NCI-H1436 (cell line): ENCODE results near the gene TCIRG1.
"Not testable (repeated sequence)": the region's sequence is repeated elsewhere in the genome, so short reads cannot be mapped to it uniquely, and the experiment has no call there.

Experiments
- DNase-seq: peaks from one replicate; lab custom pipeline; 2025; lab: John Stamatoyannopoulos, UW

The TCIRG1 gene

GRCh38 chr11:68038718-68039525, at the start of gene TCIRG1:
TCIRG1 (plus strand) TSS chr11:68039025; CDS start chr11:68041272, 2,247 bp downstream.
- DNase-seq = no peak

GRCh38 chr11:67990546-67991346, 48.1 kb upstream of the TCIRG1 start:
- not testable (repeated sequence) for DNase-seq

- DNase-seq = not testable (repeated sequence)
These were observed 47.3 kb upstream of the TCIRG1 start for GRCh38 chr11:67991347-67992121.

GRCh38 chr11:67993821-67994220, 45.0 kb upstream of the TCIRG1 start:
- not testable (repeated sequence) for DNase-seq

GRCh38 chr11:67994387-67994786, 44.4 kb upstream of the TCIRG1 start:
- DNase-seq = not testable (repeated sequence)

- DNase-seq = not testable (repeated sequence)
These were observed 43.7 kb upstream of the TCIRG1 start for GRCh38 chr11:67995129-67995528.

GRCh38 chr11:67995579-67995978, 43.2 kb upstream of the TCIRG1 start:
- not testable (repeated sequence) for DNase-seq

- no peak for DNase-seq
These were observed 42.8 kb upstream of the TCIRG1 start for GRCh38 chr11:67996051-67996450.

GRCh38 chr11:67996622-67997474, 42.0 kb upstream of the TCIRG1 start:
- no peak for DNase-seq

- no peak for DNase-seq
These were observed 41.3 kb upstream of the TCIRG1 start for GRCh38 chr11:67997475-67997921.

- DNase-seq = no peak
These were observed 40.4 kb upstream of the TCIRG1 start for GRCh38 chr11:67998150-67999045.

- DNase-seq = no peak
These were observed 39.6 kb upstream of the TCIRG1 start for GRCh38 chr11:67999201-67999629.

GRCh38 chr11:67999704-68000103, 39.1 kb upstream of the TCIRG1 start:
- no peak for DNase-seq

- no peak for DNase-seq
These were observed 36.3 kb upstream of the TCIRG1 start for GRCh38 chr11:68002575-68002937.

GRCh38 chr11:68002938-68003845, 35.6 kb upstream of the TCIRG1 start:
- no peak for DNase-seq

- DNase-seq = peak; percentile 23
These were observed 34.8 kb upstream of the TCIRG1 start, which contains the start of gene UNC93B1 for GRCh38 chr11:68003846-68004550. UNC93B1 (minus strand) TSS chr11:68004097; CDS start chr11:68004043, 54 bp downstream.

- DNase-seq = no peak
These were observed 34.1 kb upstream of the TCIRG1 start for GRCh38 chr11:68004551-68005335.
